Natural killer cell (primary cell): ENCODE measurements around the gene TBX6. TPM values are rescaled to one million over a fixed set of nuclear protein-coding genes. Genes with fewer than 3 reads are reported as not detected.
A peak's percentile ranks its signal among the peaks of the same experiment; 100 is the strongest.

Experiments used
- ATAC-seq, 3 donors: fragments of 150-1000 bp in 2 of 3; fragments of 200-7000 bp in 1 of 3; cut with Tn5 transposase; 1 replicate in 1 of 3; 2 replicates in 2 of 3; pipeline ENCODE4 v1.10.0; 2021; ENCODE audit warnings: mild to moderate bottlenecking in 2 of 3, moderate library complexity in 2 of 3
- DNase-seq, 2 donors: peaks; one replicate each; pipeline versions ENCODE4 v3.0.0 to v3.0.0-alpha.2; 2013 to 2021; ENCODE audit warnings: mixed read lengths in 1 of 2
- H3K27ac ChIP-seq: one replicate; pipeline ENCODE4 v1.5.1; 2013; ENCODE audit warnings: mild to moderate bottlenecking, low read length
- H3K27me3 ChIP-seq: one replicate; pipeline ENCODE4 v1.6.1; 2013; ENCODE audit warnings: low read length; ENCODE audit not compliant: control insufficient read depth, insufficient read depth
- H3K36me3 ChIP-seq: one replicate; pipeline ENCODE4 v1.6.1; 2013; ENCODE audit warnings: low read length; ENCODE audit not compliant: control insufficient read depth, insufficient read depth
- H3K4me1 ChIP-seq: one replicate; pipeline ENCODE4 v1.6.1; 2013; ENCODE audit warnings: low read length; ENCODE audit not compliant: control insufficient read depth, insufficient read depth
- H3K4me3 ChIP-seq: one replicate; pipeline ENCODE4 v1.5.1; 2013; ENCODE audit warnings: low read length
- H3K9me3 ChIP-seq: one replicate; pipeline ENCODE4 v1.6.1; 2013; ENCODE audit warnings: low read length; ENCODE audit not compliant: control insufficient read depth, insufficient read depth
- H3K27ac Mint-ChIP-seq, 2 donors: one replicate each; pipeline ENCODE4 v1.8.0; 2022; ENCODE audit warnings: mild to moderate bottlenecking in 2 of 2, mixed read lengths in 2 of 2, moderate library complexity in 1 of 2
- H3K27me3 Mint-ChIP-seq, 2 donors: one replicate each; pipeline ENCODE4 v1.8.0; 2022; ENCODE audit warnings: low read depth in 2 of 2, mixed read lengths in 2 of 2
- H3K36me3 Mint-ChIP-seq: one replicate; pipeline ENCODE4 v1.8.0; 2022; ENCODE audit warnings: mixed read lengths
- H3K4me1 Mint-ChIP-seq, 2 donors: one replicate each; pipeline ENCODE4 v1.8.0; 2022; ENCODE audit warnings: mixed read lengths in 2 of 2
- H3K4me3 Mint-ChIP-seq: one replicate; pipeline ENCODE4 v1.8.0; 2022; ENCODE audit warnings: mild to moderate bottlenecking, moderate library complexity, mixed read lengths
- H3K9me3 Mint-ChIP-seq, 2 donors: one replicate each; pipeline ENCODE4 v1.8.0; 2022; ENCODE audit warnings: mixed read lengths in 2 of 2
- WGBS: methylation state at CpG from one replicate; pipeline ENCODE4 v1.1.7; 2013; ENCODE audit warnings: missing lambda C conversion rate; ENCODE audit not compliant: insufficient coverage; 5-methylcytosine and 5-hydroxymethylcytosine counted together
- intact Hi-C: fragments of 100-400 bp; cut with micrococcal nuclease; formaldehyde crosslinking; loops from one replicate; pipeline ENCODE4 v1.14.2; 2022
- total RNA-seq, 4 donors: library from RNA; stranded (reverse); fragments of 120-200 nt in 1 of 4; gene quantifications; one replicate each; pipeline versions ENCODE4 v1.2.3 to v1.2.4, GENCODE V29; 2013 to 2022
- TF ChIP-seq, protein P1 (sequence below): fragments of 200-600 bp; IDR thresholded peaks from one replicate; pipeline ENCODE4 v1.8.0; 2022; ENCODE audit warnings: antibody characterized with exemption

Gene TBX6
- total RNA-seq, 3 donors from 2014 or later (not counting 1 experiment from before 2014, with no cell fraction given), result 0.91 to 1.1 (median 0.98) TPM

DNA sequence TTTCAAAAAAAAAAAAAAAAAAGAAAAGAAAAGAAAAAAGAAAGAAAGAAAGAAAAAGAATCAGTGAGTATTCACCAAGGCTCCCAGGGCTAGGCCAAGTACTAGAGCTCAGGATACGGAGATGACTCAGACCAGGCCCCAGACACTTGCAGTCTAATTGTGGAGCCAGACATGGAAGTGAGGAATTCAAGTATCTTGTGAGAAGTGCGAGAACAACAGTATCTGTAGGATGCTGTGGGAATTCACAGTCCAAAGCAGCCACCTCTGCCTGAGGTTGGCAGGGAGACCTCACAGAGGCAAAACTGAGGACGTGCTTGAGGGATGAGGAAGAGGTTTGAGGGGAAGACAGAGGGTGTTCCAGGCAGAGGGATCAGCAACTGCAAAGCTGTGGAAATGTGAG, 40.2 kb downstream of the TBX6 start:
- Mint-ChIP-seq H3K4me1 (peaks cover 0 to 22% of the 10 kb centered on the region in 2 donors), H3K9me3 (no peaks in the 10 kb centered on the region), H3K4me3 (peak overlapping the region; percentile 74), H3K27me3 (no peaks in the 10 kb centered on the region), H3K27ac (peak overlapping the region in 1 of 2 donors; percentile 29), H3K36me3 (no peaks in the 10 kb centered on the region)
- intact Hi-C loops, result no loop called here
- DNase-seq (no peak), ATAC-seq (no peak)
- TF ChIP-seq, protein P1, sequence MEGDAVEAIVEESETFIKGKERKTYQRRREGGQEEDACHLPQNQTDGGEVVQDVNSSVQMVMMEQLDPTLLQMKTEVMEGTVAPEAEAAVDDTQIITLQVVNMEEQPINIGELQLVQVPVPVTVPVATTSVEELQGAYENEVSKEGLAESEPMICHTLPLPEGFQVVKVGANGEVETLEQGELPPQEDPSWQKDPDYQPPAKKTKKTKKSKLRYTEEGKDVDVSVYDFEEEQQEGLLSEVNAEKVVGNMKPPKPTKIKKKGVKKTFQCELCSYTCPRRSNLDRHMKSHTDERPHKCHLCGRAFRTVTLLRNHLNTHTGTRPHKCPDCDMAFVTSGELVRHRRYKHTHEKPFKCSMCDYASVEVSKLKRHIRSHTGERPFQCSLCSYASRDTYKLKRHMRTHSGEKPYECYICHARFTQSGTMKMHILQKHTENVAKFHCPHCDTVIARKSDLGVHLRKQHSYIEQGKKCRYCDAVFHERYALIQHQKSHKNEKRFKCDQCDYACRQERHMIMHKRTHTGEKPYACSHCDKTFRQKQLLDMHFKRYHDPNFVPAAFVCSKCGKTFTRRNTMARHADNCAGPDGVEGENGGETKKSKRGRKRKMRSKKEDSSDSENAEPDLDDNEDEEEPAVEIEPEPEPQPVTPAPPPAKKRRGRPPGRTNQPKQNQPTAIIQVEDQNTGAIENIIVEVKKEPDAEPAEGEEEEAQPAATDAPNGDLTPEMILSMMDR, result no peak
- Histone ChIP-seq H3K9me3 (no peaks in the 10 kb centered on the region), H3K36me3 (no peaks in the 10 kb centered on the region), H3K27ac (no peak overlapping the region), H3K4me1 (peaks cover 14% of the 10 kb centered on the region), H3K4me3 (no peak overlapping the region), H3K27me3 (no peaks in the 10 kb centered on the region)
- WGBS, result 94% methylated on average over 3 of the region's 3 CpGs

DNA sequence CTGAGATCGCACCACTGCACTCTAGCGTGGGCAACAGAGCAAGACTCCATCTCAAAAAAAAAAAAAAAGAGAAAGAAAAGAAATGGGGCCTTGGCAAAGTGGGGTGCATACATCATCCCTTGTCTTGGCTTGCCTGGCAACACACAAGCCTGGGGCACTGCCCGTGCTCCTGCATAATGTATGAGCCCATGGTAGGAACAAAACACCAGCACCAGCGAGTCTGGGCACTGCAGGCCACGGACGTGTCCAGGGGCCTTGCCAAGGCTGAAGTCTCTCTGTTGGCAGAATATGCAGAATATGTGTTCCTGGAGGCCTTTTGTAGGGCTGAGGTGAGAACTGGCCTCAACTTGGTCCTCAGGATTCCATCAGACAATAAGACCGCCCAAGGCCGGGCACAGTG, 41.9 kb downstream of the TBX6 start:
- Histone ChIP-seq H3K27ac (no peak overlapping the region), H3K9me3 (no peaks in the 10 kb centered on the region), H3K4me3 (no peak overlapping the region), H3K27me3 (no peaks in the 10 kb centered on the region), H3K36me3 (no peaks in the 10 kb centered on the region), H3K4me1 (peaks cover 14% of the 10 kb centered on the region)
- Mint-ChIP-seq H3K27ac (peak overlapping the region in 1 of 2 donors; percentile 1), H3K4me3 (no peak overlapping the region), H3K9me3 (no peaks in the 10 kb centered on the region), H3K27me3 (no peaks in the 10 kb centered on the region), H3K36me3 (no peaks in the 10 kb centered on the region), H3K4me1 (peaks cover 0 to 26% of the 10 kb centered on the region in 2 donors)
- ATAC-seq, result no peak
- WGBS, result 95% methylated on average over 8 of the region's 8 CpGs
- TF ChIP-seq, protein P1, result no peak
- DNase-seq, result no peak
- intact Hi-C loops, result no loop called here

- H3K4me3 Mint-ChIP-seq, result no peak overlapping the region
- Histone ChIP-seq H3K27ac (no peak overlapping the region), H3K27me3 (no peaks in the 10 kb centered on the region), H3K9me3 (no peaks in the 10 kb centered on the region), H3K36me3 (no peaks in the 10 kb centered on the region), H3K4me1 (no peaks in the 10 kb centered on the region), H3K4me3 (no peak overlapping the region)
- intact Hi-C loops, result no loop called here
- DNase-seq (no peak), ATAC-seq (no peak)
- H3K36me3 Mint-ChIP-seq, result no peaks in the 10 kb centered on the region
- H3K9me3 Mint-ChIP-seq, result no peaks in the 10 kb centered on the region
- TF ChIP-seq, protein P1, result no peak
- peaks cover 0 to 9% of the 10 kb centered on the region in 2 donors for H3K4me1 Mint-ChIP-seq
- 100% methylated on average over 1 of the region's 1 CpG for WGBS
- no peak overlapping the region for H3K27ac Mint-ChIP-seq
- no peaks in the 10 kb centered on the region for H3K27me3 Mint-ChIP-seq
Observed at GRCh38 chr16:30046588-30046987, 45.1 kb downstream of the TBX6 start.

GRCh38 chr16:30046178-30046577, 45.5 kb downstream of the TBX6 start:
- WGBS, result 85% methylated on average over 8 of the region's 8 CpGs
- no peaks in the 10 kb centered on the region for H3K9me3 Mint-ChIP-seq
- H3K27ac Mint-ChIP-seq, result no peak overlapping the region
- no peaks in the 10 kb centered on the region for H3K27me3 Mint-ChIP-seq
- no peak for DNase-seq
- ATAC-seq, result peak in 1 of 3 donors; percentile 36
- H3K36me3 Mint-ChIP-seq, result no peaks in the 10 kb centered on the region
- no peak overlapping the region for H3K4me3 ChIP-seq
- TF ChIP-seq, protein P1, result no peak
- no peak overlapping the region for H3K4me3 Mint-ChIP-seq
- no peaks in the 10 kb centered on the region for H3K27me3 ChIP-seq
- H3K4me1 Mint-ChIP-seq, result peaks cover 0 to 7% of the 10 kb centered on the region in 2 donors
- no peaks in the 10 kb centered on the region for H3K9me3 ChIP-seq
- intact Hi-C loops, result no loop called here
- no peaks in the 10 kb centered on the region for H3K4me1 ChIP-seq
- H3K27ac ChIP-seq, result no peak overlapping the region
- H3K36me3 ChIP-seq, result no peaks in the 10 kb centered on the region
